HepG2 (cell line): ENCODE measurements around the gene GLG1. TPM values are rescaled to one million over a fixed set of nuclear protein-coding genes. Genes with fewer than 3 reads are reported as not detected.

Experiments
- BCL3 ChIP-seq: sonication (generic); formaldehyde crosslinking; IDR thresholded peaks from 2 replicates; pipeline ENCODE4 v1.5.1; 2020; ENCODE audit warnings: mild to moderate bottlenecking, missing genetic modification reagents, moderate library complexity
- MYC ChIP-seq: sonication (generic); formaldehyde crosslinking; IDR thresholded peaks from 2 replicates; pipeline ENCODE4 v1.9.0; 2021; ENCODE audit warnings: missing genetic modification reagents, borderline replicate concordance
- NPAS2 ChIP-seq: sonication (generic); formaldehyde crosslinking; IDR thresholded peaks from 2 replicates; pipeline ENCODE4 v1.8.0; 2022; ENCODE audit warnings: mild to moderate bottlenecking, missing genetic modification reagents, borderline replicate concordance
- SALL1 ChIP-seq: sonication (generic); formaldehyde crosslinking; IDR thresholded peaks from 2 replicates; pipeline ENCODE4 v1.8.0; 2022; ENCODE audit warnings: mild to moderate bottlenecking, missing genetic modification reagents
- SALL2 ChIP-seq: sonication (generic); formaldehyde crosslinking; IDR thresholded peaks from 2 replicates; pipeline ENCODE4 v1.8.1; 2023; ENCODE audit warnings: mild to moderate bottlenecking, missing genetic modification reagents, inconsistent platforms
- SATB2 ChIP-seq: sonication (generic); formaldehyde crosslinking; IDR thresholded peaks from 2 replicates; pipeline ENCODE4 v1.5.0; 2020; ENCODE audit warnings: missing genetic modification reagents
- SIN3A ChIP-seq: IDR thresholded peaks from 2 replicates; pipeline ENCODE4 v1.6.1; 2011; ENCODE audit warnings: low read depth, mild to moderate bottlenecking, control low read depth, low read length, borderline replicate concordance
- SIX4 ChIP-seq: sonication (generic); formaldehyde crosslinking; IDR thresholded peaks from 2 replicates; pipeline ENCODE4 v1.4.0; 2020; ENCODE audit warnings: missing genetic modification reagents
- SP5 ChIP-seq: IDR thresholded peaks from 2 replicates; pipeline ENCODE4 v1.6.1; 2016; ENCODE audit warnings: low read depth, borderline replicate concordance
- TFDP1 ChIP-seq: IDR thresholded peaks from 2 replicates; pipeline ENCODE4 v1.6.1; 2016; ENCODE audit warnings: missing compliant biosample characterization, missing genetic modification reagents, borderline replicate concordance
- UBTF ChIP-seq: sonication (generic); formaldehyde crosslinking; IDR thresholded peaks from 2 replicates; pipeline ENCODE4 v1.4.0; 2020; ENCODE audit warnings: mild to moderate bottlenecking, missing genetic modification reagents
- ZC3H4 ChIP-seq: sonication (generic); formaldehyde crosslinking; IDR thresholded peaks from 2 replicates; pipeline ENCODE4 v1.4.0; 2020; ENCODE audit warnings: missing genetic modification reagents, borderline replicate concordance
- ZNF362 ChIP-seq: sonication (generic); formaldehyde crosslinking; IDR thresholded peaks from 2 replicates; pipeline ENCODE4 v1.4.0; 2020; ENCODE audit warnings: missing genetic modification reagents, mild to moderate bottlenecking, borderline replicate concordance
- ZNF44 ChIP-seq: sonication (generic); formaldehyde crosslinking; IDR thresholded peaks from 2 replicates; pipeline ENCODE4 v1.5.1; 2020; ENCODE audit warnings: mild to moderate bottlenecking, missing genetic modification reagents
- ZNF589 ChIP-seq: sonication (generic); formaldehyde crosslinking; conservative IDR thresholded peaks from 2 replicates; pipeline ENCODE4 v1.8.0; 2022; ENCODE audit warnings: mild to moderate bottlenecking, moderate library complexity, missing genetic modification reagents
- ZNF660 ChIP-seq: sonication (generic); formaldehyde crosslinking; IDR thresholded peaks from 2 replicates; pipeline ENCODE4 v1.5.1; 2020; ENCODE audit warnings: mild to moderate bottlenecking, low read depth, missing genetic modification reagents, borderline replicate concordance
- ZNF709 ChIP-seq: sonication (generic); formaldehyde crosslinking; IDR thresholded peaks from 2 replicates; pipeline ENCODE4 v1.5.0; 2020; ENCODE audit warnings: mild to moderate bottlenecking, missing genetic modification reagents
- polyA plus RNA-seq, 8 experiments: library from polyadenylated mRNA; depleted of rRNA in 3 of 8; stranded (reverse) in 7 of 8; unstranded in 1 of 8; fragments of >200 nt; fragmentation: Illumina TruSeq in 4 of 8; extraction: Trizol in 4 of 8; gene quantifications; 2 replicates each; pipeline versions ENCODE4 v1.2.1 to v1.2.3, GENCODE V29; 2011 to 2016; ENCODE audit warnings: low read depth in 4 of 8, missing spikeins in 1 of 8, mixed read lengths in 1 of 8; ENCODE audit not compliant: insufficient read depth in 1 of 8
- total RNA-seq, 5 experiments: library from RNA; depleted of rRNA; stranded (reverse); fragments of >200 nt; fragmentation: Illumina TruSeq; extraction: Trizol; gene quantifications; 2 replicates each; pipeline ENCODE4 v1.2.3, GENCODE V29; 2016; ENCODE audit warnings: low read depth in 1 of 5
- TF ChIP-seq, protein P1 (sequence below): sonication (generic); formaldehyde crosslinking; IDR thresholded peaks from 2 replicates; pipeline ENCODE4 v1.5.0; 2020; ENCODE audit warnings: mild to moderate bottlenecking, low read depth, missing genetic modification reagents, borderline replicate concordance

GLG1 gene
- total and polyA plus RNA-seq, 2 of the 13 experiments (the other 11 are each of a cell fraction or from before 2014, with no cell fraction given) = 87.7 to 141 TPM

DNA sequence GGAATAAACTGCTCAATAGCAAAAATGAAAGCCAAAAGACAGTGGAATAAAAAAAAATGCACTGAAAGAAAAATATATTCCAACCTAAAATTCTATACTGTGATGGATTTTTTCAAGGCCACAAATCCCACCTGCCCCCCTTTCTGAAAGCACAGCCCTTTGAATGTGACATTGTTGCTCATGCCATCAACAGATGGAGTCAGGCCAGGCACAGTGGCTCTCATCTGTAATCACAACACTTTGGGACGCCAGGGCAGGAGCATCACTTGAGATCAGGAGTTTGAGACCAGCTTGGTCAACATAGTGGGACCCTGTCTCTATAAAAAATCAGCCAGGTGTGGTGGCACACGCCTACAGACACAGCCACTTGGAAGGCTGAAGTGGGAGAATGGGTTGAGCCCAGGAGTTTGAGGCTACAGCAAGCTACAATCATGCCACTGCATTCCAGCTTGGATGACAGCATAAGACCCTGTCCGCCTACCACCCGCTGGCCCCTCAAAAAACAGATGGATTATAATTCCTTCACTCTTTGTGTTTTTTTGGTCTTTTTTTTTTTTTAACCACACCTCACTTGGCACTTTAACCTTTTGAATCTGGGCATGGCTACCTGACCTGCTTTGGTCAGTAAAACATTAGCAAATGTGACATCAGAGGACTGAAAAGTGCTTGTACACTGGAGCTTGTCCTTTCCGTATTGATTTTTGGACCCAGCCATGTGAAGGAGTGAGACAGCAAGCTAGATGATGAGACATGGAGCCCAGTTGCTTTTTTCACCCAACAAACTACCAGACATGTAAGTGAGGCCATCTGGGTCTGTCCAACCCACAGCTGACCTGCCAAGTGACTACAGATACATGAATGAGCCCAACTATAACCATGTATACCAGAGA lies 36.3 kb downstream of the GLG1 start (continued):
- TF ChIP-seq UBTF (CRISPR knock-in tag) (no peak), SALL1 (CRISPR knock-in tag) (peak; percentile 79), MYC (0 out of 2 replicates have a peak, but pooled peaks have one; percentile 30), ZNF362 (CRISPR knock-in tag) (peak; percentile 97), SALL2 (CRISPR knock-in tag) (no peak; the same call in 1 of the 2 replicates), ZNF44 (CRISPR knock-in tag) (no peak), ZC3H4 (CRISPR knock-in tag) (no peak), ZNF660 (no peak), NPAS2 (CRISPR knock-in tag) (no peak), BCL3 (CRISPR knock-in tag) (no peak), ZNF709 (CRISPR knock-in tag) (no peak), ZNF589 (CRISPR knock-in tag) (no peak), SIX4 (CRISPR knock-in tag) (no peak), SIN3A (peak; percentile 70; the same call in 1 of the 2 replicates), SATB2 (no peak), TFDP1 (CRISPR knock-in tag) (no peak), SP5 (no peak; the same call in 1 of the 2 replicates)
- TF ChIP-seq, protein P1, sequence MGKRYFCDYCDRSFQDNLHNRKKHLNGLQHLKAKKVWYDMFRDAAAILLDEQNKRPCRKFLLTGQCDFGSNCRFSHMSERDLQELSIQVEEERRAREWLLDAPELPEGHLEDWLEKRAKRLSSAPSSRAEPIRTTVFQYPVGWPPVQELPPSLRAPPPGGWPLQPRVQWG (CRISPR knock-in tag) = no peak
